ENCODE measurements around the gene DLX3.

DNA sequence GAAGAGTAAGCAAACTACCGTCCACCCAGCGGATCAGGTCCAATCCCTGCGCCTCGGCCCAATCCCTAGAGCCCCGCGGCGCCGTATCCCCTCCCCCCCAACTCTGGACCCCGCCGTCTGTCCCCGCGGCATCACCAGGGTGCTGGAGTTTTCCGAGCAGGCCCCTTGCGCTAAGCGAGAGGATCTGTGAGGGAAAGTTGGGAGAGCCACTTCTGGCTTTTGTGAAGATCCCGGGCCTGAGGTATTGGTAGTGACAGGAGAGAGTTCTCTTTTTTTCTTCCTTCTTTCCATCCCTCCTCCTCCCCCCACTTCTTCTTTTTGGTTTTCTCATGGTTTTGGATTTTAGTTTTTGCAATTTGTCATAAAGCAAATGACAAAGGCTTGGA lies 29.5 kb downstream of the DLX3 start:
- no peak for TF ChIP-seq POLR2AphosphoS5 (IDR thresholded peaks at IDR 0.05; ENCODE audit: borderline replicate concordance, low read depth, low read length)
- no peak for TF ChIP-seq EZH2 (IDR thresholded peaks at IDR 0.05)
- no peak for TF ChIP-seq FOXP2 (optimal IDR thresholded peaks at IDR 0.05; ENCODE audit: control extremely low read depth, extremely low read length, insufficient read depth)
